ENCODE measurements around the gene TMSB10.
"Not testable (repeated sequence)": the region's sequence is repeated elsewhere in the genome, so short reads cannot be mapped to it uniquely, and the experiment has no call there.

The TMSB10 gene

DNA sequence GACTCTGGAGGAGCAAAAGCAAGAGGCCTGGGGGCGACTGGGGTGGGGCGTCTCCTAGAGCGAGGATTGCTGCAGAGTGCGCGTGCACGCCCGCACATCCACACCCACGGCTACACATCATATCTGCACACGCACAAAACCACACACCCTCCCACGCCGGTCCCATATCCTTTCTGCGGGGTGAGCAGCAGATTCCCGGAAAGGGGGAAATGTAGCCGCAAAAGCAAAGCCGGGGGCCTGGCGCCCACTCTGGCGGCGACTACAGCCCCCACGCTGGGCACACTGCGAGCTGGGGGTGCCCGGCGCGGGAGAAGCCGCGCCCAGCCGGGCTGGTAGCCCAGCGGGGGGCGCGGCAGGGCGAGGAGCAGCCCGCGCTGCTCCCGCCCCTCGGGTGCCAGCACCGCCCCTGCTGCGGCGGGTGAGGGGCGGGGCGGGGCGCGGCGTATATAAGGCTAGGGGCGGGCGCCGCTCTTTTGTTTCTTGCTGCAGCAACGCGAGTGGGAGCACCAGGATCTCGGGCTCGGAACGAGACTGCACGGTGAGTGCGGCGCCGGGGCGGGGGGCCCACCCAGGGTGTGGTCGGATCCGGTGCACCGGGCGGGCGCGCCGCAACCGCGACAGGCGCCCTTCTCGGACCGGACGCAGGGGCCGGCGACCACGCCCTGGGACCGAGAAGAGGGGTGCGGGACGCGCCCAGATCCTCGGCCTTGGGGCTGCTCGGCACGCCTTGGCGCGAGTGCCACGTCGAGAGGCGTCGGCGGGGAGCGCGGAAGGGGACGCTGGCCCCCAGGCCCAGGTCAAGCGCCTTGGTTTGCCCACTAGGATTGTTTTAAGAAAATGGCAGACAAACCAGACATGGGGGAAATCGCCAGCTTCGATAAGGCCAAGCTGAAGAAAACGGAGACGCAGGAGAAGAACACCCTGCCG, at the start of gene TMSB10:
Gene TMSB10 (plus strand): TSS at position 476 of the 927 bp plus-strand sequence.
- in situ Hi-C loops (cut with HindIII; ENCODE audit: low sequenced_read_pairs) = loop anchor here (10.0 kb wide), 1 partner anchor 69 kb away; the partner anchor contains the start of gene KCMF1

DNA sequence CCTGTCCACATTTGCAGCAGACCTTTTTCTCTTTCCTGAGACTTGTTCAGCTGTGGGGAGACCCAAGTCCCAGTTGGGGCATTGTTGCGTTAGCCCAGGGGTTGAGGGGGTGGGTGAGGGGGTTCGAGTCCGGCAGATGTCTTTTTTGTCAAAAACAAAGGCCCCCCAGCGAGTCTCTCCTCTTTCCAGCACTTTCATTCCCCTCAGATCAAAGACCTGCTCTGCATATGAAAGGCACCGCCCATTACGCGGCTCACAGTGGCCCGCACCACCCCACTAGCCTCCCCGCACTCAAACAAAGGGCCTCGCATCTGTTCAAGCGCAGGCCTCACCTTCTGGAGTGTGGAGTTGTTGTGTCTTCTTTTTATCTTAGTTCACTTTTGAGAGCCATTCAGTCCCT, 49.7 kb upstream of the TMSB10 start:
- in situ Hi-C loops (cut with HindIII; ENCODE audit: low sequenced_read_pairs) = no loop called here

DNA sequence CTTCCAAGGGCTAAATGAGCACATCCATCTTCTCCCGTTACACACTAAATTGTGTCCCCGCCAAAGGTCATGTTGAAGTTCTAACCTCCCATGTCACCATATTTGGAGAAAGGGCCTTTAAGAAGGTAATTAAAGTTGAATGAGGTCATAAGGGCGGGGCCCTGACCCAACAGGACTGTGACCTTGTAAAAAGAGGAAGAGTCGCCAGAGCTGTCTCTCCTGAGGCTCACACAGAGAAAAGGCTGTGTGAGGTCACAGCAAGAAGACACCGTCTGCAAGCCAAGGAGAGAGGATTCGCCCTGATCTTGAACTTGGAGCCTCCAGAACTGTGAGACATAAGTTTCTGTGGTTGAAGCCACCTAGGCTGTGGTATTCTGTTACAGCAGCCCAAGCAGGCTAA, 48.7 kb upstream of the TMSB10 start:
- in situ Hi-C loops (cut with HindIII; ENCODE audit: low sequenced_read_pairs) = no loop called here

DNA sequence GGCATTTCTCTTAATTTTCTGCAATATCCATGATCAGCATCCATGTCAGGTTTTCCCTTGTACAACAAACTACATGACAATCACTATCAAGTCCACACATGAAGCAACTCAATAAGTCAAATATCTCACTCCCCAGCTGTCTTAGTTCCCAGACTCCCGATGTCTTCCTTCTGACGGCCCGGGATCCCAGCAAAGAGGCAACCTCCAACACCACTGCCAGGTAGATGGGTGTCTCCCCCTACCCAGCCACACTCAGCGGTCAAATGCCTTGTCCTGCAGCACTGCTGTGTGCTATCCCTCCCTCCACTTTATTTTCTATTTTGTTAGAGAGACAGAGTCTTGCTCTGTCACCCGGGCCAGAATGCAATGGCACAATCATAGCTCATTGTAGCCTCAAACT, 47.9 kb upstream of the TMSB10 start:
- in situ Hi-C loops (cut with HindIII; ENCODE audit: low sequenced_read_pairs) = no loop called here

DNA sequence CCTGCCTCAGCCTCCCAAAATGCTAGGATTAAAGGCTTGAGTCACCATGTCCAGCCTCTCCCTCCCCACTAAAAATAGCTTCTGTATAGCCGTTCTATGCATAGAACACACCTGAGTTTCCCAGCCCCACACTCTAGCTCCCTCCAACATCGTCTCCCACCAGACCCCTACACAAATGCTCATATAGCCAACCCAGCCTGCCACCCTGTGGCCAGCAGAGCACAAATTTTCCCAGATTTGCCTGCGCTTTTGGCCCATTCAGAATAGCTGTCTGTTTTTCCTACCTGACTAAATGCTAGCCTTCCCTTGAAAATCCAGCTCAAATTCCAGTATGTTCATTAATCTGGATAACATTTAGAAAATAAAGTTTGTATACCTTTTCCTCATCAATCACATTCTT, 47.3 kb upstream of the TMSB10 start:
- in situ Hi-C loops (cut with HindIII; ENCODE audit: low sequenced_read_pairs) = no loop called here

DNA sequence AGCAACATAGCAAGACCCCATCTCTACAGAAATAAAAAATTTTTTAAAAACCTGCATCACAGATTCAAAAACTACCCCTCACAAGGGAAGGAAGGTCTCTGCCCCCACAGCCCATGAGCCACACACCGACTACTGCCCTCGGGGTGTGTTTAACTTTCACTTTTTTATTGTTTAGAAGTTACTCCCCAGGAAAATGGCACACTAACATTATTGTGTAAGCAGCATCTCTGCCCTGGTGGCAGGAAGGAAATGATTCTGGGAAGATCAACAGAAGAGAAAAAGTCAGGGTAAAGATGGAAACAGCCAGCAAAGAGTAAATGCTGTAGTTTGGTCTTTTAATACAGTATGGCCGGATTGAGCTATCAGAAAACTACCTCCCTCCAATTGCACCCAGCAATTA, 46.5 kb upstream of the TMSB10 start:
- in situ Hi-C loops (cut with HindIII; ENCODE audit: low sequenced_read_pairs) = no loop called here

DNA sequence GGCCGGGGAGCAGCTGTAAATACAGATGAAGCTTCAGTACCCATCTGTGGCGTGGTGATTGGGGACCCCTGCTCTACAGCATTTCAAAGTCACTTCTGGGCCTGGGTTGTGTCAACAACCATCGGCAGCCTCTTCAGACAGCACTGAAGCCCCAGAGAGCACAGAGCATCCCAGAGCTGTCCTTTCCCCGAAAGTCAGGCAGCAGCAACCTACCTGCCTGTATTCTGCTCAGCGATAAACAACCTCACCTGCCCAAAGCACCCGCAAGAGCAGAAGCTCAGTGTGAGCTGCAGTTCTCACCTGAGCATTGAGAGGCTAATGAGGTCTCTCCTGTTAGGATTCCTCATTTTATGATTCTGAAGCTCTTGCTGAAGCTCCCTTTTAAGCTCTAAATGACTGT, 43.9 kb upstream of the TMSB10 start:
- in situ Hi-C loops (cut with HindIII; ENCODE audit: low sequenced_read_pairs) = no loop called here

DNA sequence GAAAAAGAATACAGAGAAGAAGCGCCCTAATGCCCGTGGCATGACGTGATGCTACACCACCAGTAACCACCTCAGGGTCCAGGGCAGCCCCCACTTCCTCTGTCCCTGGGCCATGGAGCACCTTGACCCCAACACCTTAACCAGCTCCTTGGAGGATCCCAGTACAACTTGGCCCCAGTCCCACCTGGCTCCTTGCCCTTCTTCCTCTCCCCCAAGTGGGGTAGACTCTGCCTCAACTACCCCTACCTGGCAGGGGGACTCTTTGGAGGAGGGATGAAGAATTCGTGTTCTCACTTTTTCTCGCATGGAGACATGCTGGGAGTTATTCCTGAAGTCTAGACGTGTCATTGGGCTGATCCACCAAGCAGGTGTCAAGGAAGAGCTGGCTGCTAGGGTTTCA, 43.5 kb upstream of the TMSB10 start:
- in situ Hi-C loops (cut with HindIII; ENCODE audit: low sequenced_read_pairs) = no loop called here

DNA sequence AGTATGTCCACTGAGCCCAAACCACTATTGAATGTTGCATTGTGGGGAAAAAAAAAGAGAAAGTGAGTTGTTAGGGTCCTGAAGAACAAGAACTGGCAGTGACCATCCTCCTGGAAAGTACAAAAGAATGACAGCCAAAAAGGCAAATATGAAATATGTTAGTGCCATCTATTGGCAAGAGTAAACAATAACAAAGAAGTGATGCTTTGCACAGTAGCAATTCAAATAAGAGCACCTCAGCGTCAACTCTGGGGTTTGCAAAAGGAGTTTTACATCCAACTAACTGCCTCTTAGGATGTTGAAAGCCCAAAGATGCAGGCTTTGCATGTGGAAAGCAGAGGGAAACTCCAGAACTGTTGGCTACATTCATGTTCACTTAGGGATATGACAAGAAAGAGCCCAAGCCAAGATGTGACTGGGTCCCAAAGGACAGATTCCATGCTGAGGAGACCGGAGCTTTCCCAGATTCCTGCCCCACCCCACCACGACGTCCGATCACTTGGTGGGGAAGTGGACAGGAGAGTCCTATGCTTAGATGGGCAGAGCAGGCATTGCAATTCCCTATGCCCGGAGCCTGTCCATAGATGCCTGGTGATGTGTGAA, 40.2 kb upstream of the TMSB10 start:
- in situ Hi-C loops (cut with HindIII; ENCODE audit: low sequenced_read_pairs) = no loop called here

DNA sequence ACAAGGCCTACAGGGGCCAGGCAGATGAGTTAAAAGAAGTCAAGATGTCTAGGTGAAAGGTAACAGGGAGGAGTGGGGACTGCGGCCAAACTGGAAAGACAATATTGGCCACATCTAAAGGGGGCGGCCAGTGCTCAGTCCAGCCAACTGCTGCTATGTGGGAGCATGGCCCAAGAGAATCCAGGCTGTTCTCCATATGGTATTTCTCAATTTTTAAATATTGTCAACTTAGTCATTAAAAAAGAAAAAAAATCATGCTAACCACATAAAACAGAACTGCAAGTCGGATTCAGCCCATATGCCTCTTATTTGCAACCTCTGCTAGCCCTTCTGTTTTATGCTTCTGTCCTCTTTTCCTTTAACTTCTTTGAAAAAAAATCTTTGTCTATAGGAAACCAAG, 39.3 kb upstream of the TMSB10 start:
- in situ Hi-C loops (cut with HindIII; ENCODE audit: low sequenced_read_pairs) = no loop called here

DNA sequence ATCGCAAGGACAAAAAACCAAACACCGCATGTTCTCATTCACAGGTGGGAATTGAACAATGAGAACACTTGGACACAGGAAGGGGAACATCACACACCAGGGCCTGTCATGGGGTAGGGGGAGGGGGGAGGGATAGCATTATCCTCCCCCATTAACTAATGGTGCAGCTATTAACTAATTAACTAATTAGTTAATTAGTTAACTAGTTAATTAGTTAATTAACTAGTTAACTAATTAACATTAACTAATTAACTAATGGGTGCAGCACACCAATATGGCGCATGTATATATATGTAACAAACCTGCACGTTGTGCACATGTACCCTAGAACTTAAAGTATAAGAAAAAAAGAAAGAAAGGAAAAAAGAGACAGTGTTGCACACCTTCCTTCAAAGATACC, 37.1 kb upstream of the TMSB10 start:
- in situ Hi-C loops (cut with HindIII; ENCODE audit: low sequenced_read_pairs) = not testable (repeated sequence)

DNA sequence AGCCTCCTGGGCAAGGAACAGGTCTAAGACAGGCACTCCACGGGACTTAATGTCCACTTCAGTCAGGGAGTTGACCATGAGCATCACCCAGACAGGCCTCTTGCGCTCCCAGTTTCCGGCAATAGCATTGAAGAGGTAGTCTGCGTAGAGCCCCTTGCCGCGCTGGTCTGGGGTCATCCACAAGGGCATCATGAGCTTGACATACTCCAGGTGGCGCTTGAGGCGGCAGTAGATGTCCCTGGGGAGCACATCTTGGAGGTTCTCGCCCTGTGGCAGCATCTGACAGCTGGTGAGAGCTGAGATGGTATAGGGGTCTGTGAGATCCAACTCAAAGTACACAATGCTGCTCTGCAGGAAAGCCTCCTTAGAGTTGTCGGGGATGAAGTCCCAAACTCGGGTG, 35.1 kb upstream of the TMSB10 start:
- in situ Hi-C loops (cut with HindIII; ENCODE audit: low sequenced_read_pairs) = no loop called here

DNA sequence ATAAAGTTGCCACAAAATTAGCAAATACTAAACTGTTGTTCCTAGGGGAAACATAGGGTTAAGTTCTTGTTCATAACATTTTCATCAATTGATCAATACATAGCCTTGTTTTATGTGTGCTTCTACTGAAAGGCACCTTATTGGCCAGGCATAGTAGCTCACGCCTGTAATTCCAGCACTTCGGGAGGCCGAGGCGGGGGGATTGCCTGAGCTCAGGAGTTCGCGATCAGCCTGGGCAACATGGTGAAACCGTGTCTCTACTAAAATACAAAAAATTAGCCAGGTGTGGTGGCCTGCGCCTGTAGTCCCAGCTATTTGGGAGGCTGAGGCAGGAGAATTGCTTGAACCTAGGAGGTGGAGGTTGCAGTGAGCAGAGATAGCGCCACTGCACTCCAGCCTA, 32.8 kb upstream of the TMSB10 start:
- in situ Hi-C loops (cut with HindIII; ENCODE audit: low sequenced_read_pairs) = not testable (repeated sequence)

DNA sequence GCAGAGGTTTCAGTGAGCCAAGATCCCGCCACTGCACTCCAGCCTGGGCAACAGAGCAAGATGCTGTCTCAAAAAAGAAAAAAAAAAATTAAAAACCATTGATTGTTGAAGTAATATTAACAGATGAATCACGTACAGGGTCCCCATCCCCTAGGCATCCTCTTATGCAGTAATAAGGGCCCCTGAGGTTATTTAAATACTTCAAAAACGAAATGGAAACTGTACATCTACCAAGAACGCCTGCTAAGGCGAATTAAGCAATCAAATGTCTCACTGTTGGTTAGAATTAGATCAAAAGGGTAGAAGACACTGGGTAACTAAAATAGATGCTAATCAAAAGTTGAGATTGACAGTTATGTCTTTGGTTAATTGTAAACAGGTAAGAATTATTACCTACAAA, 32.1 kb upstream of the TMSB10 start:
- in situ Hi-C loops (cut with HindIII; ENCODE audit: low sequenced_read_pairs) = no loop called here

DNA sequence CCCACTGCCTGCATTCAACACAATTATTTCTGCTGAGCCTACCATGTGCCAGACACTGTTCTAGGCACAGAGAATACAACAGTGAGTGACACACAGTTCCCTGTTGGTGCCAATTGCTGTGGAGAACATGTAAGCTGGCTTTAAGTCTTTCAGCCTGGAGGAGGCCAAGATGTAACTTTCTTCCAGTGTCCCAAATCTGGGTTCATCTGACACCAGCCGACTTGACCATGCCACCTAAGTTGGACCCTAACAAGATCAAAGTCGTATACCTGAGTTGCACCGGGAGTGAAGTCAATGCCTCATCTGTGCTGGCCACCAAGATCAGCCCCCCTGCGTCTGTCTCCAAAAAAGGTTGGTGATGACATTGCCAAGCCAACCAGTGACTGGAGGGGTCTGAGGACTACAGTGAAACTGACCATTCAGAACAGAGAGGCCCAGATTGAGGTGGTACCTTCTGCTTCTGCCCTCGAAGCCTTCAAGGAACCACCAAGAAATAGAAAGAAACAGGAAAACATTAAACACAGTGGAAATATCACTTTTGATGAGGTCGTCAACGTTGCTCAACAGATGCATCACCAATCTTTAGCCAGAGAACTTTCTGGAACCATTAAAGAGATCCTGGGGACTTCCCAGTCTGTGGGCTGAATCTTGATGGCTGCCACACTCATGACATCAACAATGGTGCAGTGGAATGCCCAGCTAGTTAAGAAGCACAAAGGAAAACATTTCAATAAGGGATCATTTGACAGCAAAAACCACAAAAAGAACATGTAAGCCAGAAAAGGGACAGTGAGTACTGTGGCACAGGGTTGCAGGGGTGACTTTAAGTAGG, 30.9 kb upstream of the TMSB10 start:
- in situ Hi-C loops (cut with HindIII; ENCODE audit: low sequenced_read_pairs) = no loop called here

DNA sequence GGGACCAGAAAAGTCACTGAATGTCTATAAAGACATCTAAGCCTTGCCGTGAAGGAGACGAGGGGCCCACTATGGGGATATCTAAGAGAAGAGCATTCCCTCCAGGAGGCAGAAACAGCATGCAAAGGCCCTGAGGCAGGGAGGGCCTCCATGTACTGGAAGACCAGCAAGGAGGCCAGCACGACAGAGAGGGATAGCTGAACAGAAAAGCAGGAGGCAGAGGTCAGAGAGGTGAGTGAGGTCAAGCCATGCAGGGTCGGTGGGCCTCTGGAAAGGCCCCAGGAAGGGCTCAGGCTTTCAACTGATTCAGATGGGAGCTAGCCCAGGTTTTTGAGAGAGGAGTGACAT, 30.3 kb upstream of the TMSB10 start:
- in situ Hi-C loops (cut with HindIII; ENCODE audit: low sequenced_read_pairs) = no loop called here

DNA sequence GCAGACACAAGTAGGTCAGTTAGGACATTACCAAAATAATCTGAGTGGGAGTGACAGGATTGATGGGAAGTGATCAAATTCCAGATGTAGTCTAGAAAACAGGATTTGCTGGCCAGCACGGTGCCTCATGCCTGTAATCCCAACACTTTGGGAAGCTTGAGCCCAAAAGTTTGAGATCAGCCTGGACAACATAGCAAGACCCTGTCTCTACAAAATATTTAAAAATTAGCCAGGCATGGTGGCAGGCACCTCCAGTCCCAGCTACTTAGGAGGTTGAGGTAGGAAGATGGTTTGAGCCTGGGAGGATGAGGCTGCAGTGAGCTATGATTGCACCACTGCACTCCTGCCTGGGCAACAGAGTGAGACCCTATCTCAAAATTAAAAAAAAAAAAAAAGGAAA, 29.8 kb upstream of the TMSB10 start:
- in situ Hi-C loops (cut with HindIII; ENCODE audit: low sequenced_read_pairs) = not testable (repeated sequence)

DNA sequence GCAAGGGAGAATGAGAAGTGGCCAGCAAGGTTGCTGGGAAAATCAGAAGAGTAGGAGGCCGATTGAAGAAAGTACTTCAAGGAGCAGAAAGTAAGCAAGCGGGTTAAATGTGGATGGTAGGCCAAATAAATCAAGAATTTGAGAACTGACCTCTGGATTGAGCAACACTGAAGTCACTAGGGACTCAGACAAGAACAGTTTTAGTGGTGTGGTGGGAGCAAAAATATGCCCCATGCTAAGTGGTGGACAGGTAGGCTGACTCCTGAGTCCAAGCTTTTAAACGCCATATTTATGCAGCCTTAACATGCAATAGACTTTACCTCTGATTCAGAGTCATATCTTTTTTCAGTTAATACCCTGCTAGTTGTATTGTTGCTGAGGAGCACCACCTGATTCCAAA, 29.1 kb upstream of the TMSB10 start:
- in situ Hi-C loops (cut with HindIII; ENCODE audit: low sequenced_read_pairs) = no loop called here

DNA sequence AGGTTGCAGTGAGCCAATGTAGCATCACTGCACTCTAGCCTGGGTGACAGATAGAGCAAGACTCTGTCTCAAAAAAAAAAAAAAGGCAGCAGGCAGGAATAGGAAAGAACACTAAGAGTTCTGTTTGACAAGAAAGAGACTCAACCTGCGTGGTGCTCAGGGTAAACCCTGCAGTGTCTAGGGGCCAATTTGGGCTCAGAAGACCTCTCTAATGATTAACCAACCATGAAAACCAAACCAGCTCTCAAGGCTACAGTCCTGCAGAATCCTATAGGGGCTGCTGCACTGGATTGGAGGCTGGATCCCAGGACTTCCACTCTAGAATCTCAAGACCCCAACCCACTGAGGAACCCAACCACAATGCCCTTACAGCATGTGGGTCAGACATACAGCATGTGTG, 27.0 kb upstream of the TMSB10 start:
- in situ Hi-C loops (cut with HindIII; ENCODE audit: low sequenced_read_pairs) = no loop called here

DNA sequence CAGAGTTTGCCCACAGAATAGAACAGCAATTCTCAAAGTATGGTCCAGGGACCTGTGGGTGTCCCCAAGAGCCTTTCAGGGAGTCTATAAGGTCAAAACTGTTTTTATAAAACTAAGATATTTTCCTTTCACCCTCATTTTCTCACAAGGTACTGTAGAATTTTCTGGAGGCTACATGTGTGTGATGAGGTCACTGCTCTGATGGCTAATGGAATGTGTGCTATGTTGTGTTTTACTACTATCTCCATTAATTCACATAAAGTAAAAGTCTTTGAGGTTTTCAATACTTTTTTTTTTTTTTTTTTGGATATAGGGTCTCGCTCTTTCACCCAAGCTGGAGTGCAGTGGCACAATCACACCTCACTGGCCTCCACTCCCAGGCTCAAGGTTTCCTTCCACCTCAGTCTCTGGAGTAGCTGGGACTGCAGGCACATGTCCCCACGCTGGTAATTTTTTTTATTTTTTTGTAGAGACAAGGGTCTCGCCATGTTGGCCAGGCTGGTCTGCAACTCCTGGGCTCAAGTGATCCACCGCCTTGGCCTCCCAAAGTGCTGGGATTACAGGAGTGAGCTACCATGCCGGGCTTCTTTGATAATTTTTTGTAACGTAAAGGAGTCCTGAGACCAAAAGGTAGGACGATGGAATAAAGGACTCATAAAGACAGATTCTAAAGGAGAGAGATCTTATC, 26.4 kb upstream of the TMSB10 start:
- in situ Hi-C loops (cut with HindIII; ENCODE audit: low sequenced_read_pairs) = no loop called here

All from DLD1 (cell line).